ENCODE measurements around the gene RPS8. TPM values are rescaled to one million over a fixed set of nuclear protein-coding genes. Genes with fewer than 3 reads are reported as not detected.

The RPS8 gene
- total and polyA plus RNA-seq, 9 donors, result 3,305 to 10,301 (median 5,328) TPM

DNA sequence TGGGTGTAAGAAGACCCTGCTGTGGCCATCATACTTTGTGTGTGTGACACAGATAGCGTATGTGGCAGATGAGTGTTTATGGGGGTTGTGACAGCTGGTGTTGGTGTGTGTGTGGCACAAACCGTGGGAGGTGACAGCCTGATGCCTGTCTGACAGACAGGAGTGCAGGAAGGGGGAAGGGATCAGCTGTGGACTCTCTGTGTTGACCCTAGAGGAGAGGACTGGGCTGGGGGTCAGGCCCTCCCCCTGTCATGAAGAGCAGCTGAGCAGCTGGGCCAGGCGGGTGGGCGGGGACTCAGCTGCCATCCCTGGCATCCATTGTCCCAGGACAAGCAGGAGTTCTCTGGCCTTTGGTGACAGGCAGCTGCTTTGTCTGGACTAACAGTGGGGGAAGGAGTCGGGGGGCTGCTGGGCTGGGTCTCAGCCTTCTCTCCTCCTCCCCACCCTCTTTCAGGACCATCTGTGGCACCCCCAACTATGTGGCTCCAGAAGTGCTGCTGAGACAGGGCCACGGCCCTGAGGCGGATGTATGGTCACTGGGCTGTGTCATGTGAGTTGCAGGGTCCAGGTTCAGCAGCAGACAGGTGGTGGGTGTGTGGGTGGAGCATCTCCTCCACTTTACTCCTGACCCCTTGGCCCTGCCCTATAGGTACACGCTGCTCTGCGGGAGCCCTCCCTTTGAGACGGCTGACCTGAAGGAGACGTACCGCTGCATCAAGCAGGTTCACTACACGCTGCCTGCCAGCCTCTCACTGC lies 27.1 kb downstream of the RPS8 start:
- peak in 3 of 5 donors; percentile 38 to 52 (median 40) for DNase-seq
- intact Hi-C loops (cut with DNase I), result loop anchor here in 1 of 4 donors (10.0 kb wide), 1 partner anchor 502 kb away; no protein-coding TSS in a partner anchor
- peaks cover 25% of the 10 kb centered on the region for H3K4me1 ChIP-seq (ENCODE audit: insufficient read depth)

DNA sequence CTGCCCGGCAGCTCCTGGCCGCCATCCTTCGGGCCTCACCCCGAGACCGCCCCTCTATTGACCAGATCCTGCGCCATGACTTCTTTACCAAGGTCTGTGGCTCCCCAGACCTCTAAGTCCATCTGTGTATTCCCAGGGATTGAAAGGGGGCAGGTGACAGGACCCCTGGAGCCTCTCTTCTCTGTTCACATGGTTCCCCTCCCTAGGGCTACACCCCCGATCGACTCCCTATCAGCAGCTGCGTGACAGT lies 27.6 kb downstream of the RPS8 start:
- Histone ChIP-seq H3K36me3 (no peaks in the 10 kb centered on the region), H3K27ac (no peak overlapping the region), H3K27me3 (no peaks in the 10 kb centered on the region), H3K4me3 (no peak overlapping the region), H3K4me1 (ENCODE audit: insufficient read depth) (peaks cover 27% of the 10 kb centered on the region), H3K9me3 (no peaks in the 10 kb centered on the region)
- TF ChIP-seq EP300 (IDR thresholded peaks at IDR 0.05) (no peak), POLR2A (IDR thresholded peaks at IDR 0.05) (no peak)
- TF ChIP-seq, protein P1, sequence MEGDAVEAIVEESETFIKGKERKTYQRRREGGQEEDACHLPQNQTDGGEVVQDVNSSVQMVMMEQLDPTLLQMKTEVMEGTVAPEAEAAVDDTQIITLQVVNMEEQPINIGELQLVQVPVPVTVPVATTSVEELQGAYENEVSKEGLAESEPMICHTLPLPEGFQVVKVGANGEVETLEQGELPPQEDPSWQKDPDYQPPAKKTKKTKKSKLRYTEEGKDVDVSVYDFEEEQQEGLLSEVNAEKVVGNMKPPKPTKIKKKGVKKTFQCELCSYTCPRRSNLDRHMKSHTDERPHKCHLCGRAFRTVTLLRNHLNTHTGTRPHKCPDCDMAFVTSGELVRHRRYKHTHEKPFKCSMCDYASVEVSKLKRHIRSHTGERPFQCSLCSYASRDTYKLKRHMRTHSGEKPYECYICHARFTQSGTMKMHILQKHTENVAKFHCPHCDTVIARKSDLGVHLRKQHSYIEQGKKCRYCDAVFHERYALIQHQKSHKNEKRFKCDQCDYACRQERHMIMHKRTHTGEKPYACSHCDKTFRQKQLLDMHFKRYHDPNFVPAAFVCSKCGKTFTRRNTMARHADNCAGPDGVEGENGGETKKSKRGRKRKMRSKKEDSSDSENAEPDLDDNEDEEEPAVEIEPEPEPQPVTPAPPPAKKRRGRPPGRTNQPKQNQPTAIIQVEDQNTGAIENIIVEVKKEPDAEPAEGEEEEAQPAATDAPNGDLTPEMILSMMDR (IDR thresholded peaks at IDR 0.05), result no peak
- no peak for DNase-seq
- WGBS, 3 donors, result 88 to 90% (median 88%) methylated on average over 9 of the region's 9 CpGs
- intact Hi-C loops (cut with DNase I), result loop anchor here in 1 of 4 donors (10.0 kb wide), 1 partner anchor 502 kb away; no protein-coding TSS in a partner anchor

More for the DNA sequence above, 27.1 kb downstream of the RPS8 start:
- no peak overlapping the region for H3K27ac ChIP-seq
- H3K36me3 ChIP-seq, result no peaks in the 10 kb centered on the region
- no peaks in the 10 kb centered on the region for H3K9me3 ChIP-seq
- WGBS, 3 donors, result 82 to 86% (median 84%) methylated on average over 13 of the region's 13 CpGs
- TF ChIP-seq POLR2A (IDR thresholded peaks at IDR 0.05), result no peak
- no peak for TF ChIP-seq EP300 (IDR thresholded peaks at IDR 0.05)
- TF ChIP-seq, protein P1 (IDR thresholded peaks at IDR 0.05), result no peak
- H3K4me3 ChIP-seq, result no peak overlapping the region
- H3K27me3 ChIP-seq, result no peaks in the 10 kb centered on the region

DNA sequence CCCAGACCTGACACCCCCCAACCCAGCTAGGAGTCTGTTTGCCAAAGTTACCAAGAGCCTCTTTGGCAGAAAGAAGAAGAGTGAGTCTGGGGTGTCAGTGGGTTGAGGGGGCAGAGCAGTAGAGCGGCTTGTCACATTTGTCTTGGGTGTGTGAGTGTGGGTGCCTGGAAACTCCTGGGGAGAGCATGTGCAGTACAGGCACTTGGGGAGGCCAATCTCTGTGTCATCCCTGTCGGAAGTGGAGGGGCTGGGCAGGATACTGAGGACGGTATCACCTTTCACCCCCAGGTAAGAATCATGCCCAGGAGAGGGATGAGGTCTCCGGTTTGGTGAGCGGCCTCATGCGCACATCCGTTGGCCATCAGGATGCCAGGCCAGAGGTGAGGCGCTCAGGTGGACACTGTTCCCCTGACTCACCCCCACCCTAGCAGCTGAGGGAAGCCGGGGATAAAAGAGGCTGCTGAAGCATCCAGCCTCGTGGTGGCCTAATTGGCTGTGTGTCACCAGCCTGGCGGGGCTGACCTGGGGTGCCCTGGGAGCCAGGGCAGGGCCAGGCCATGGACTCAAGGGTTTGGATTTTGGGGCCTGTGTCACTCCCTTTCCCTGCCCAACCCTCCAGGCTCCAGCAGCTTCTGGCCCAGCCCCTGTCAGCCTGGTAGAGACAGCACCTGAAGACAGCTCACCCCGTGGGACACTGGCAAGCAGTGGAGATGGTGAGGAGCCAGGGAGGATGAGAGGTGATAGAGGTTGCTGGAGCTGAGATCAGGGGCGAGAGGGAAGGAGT lies 28.2 kb downstream of the RPS8 start:
- Histone ChIP-seq H3K36me3 (no peaks in the 10 kb centered on the region), H3K9me3 (no peaks in the 10 kb centered on the region), H3K4me1 (ENCODE audit: insufficient read depth) (peaks cover 30% of the 10 kb centered on the region), H3K27ac (no peak overlapping the region), H3K27me3 (no peaks in the 10 kb centered on the region), H3K4me3 (no peak overlapping the region)
- WGBS, 3 donors, result 87 to 90% (median 88%) methylated on average over 13 of the region's 13 CpGs
- intact Hi-C loops (cut with DNase I), result loop anchor here in 1 of 4 donors (10.0 kb wide), 1 partner anchor 501 kb away; no protein-coding TSS in a partner anchor
- TF ChIP-seq POLR2A (IDR thresholded peaks at IDR 0.05), result no peak
- DNase-seq, result peak in 4 of 5 donors; percentile 33 to 39 (median 35)

DNA sequence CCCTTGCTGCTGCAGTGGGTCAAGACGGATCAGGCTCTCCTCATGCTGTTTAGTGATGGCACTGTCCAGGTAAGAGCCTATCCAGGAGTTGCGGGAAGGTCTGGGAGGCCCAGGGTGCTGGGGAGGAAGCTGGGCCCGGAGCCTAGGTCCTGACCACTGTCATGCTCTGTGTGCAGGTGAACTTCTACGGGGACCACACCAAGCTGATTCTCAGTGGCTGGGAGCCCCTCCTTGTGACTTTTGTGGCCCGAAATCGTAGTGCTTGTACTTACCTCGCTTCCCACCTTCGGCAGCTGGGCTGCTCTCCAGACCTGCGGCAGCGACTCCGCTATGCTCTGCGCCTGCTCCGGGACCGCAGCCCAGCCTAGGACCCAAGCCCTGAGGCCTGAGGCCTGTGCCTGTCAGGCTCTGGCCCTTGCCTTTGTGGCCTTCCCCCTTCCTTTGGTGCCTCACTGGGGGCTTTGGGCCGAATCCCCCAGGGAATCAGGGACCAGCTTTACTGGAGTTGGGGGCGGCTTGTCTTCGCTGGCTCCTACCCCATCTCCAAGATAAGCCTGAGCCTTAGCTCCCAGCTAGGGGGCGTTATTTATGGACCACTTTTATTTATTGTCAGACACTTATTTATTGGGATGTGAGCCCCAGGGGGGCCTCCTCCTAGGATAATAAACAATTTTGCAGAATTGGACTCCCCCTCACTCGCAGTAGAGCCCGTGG lies 30.1 kb downstream of the RPS8 start:
- 87% methylated on average over 20 of the region's 20 CpGs for WGBS, 3 donors
- TF ChIP-seq POLR2A (IDR thresholded peaks at IDR 0.05) (no peak), EP300 (IDR thresholded peaks at IDR 0.05) (no peak)
- TF ChIP-seq, protein P1 (IDR thresholded peaks at IDR 0.05), result no peak
- H3K4me3 ChIP-seq, result no peak overlapping the region
- peak in 4 of 5 donors; percentile 39 to 50 (median 44) for DNase-seq
- H3K27me3 ChIP-seq, result no peaks in the 10 kb centered on the region
- H3K36me3 ChIP-seq, result no peaks in the 10 kb centered on the region
- peak overlapping the region; percentile 58 to 100 for H3K27ac ChIP-seq
- peaks cover 49% of the 10 kb centered on the region for H3K4me1 ChIP-seq (ENCODE audit: insufficient read depth)
- no peaks in the 10 kb centered on the region for H3K9me3 ChIP-seq
- intact Hi-C loops (cut with DNase I), result loop anchor here in 1 of 4 donors (10.0 kb wide), 1 partner anchor 499 kb away; no protein-coding TSS in a partner anchor
